CD4-positive, alpha-beta T cell (primary cell): ENCODE measurements around the gene FGD5. TPM values are rescaled to one million over a fixed set of nuclear protein-coding genes. Genes with fewer than 3 reads are reported as not detected.

ENCODE experiments used
- ATAC-seq: fragments of 200-7000 bp; cut with Tn5 transposase; one replicate; pipeline ENCODE4 v1.10.0; 2022; ENCODE audit warnings: mild to moderate bottlenecking; ENCODE audit not compliant: poor library complexity
- CTCF ChIA-PET: fragments of 350-600 bp; sonication (Branson Sonifier 250); formaldehyde crosslinking; loops from one replicate; lab custom pipeline; 2021; ENCODE audit warnings: antibody characterized with exemption, inconsistent platforms; lab: Charles Lee
- POLR2A ChIA-PET: fragments of 350-600 bp; sonication (Branson Sonifier 250); formaldehyde crosslinking; loops from one replicate; lab custom pipeline; 2021; ENCODE audit warnings: antibody characterized with exemption, inconsistent platforms; lab: Charles Lee
- DNase-seq, 14 experiments: peaks; one replicate each; pipeline ENCODE4 v3.0.0-alpha.2; 2013 to 2020; ENCODE audit warnings: mixed read lengths in 2 of 14
- H3K27ac ChIP-seq, 2 donors: one replicate each; pipeline versions ENCODE4 v1.5.1 to v1.7.0; 2013; ENCODE audit warnings: low read length in 2 of 2, low read depth in 1 of 2, mild to moderate bottlenecking in 1 of 2
- H3K27me3 ChIP-seq, 2 experiments: 1 replicate in 1 of 2; 2 replicates in 1 of 2; pipeline versions ENCODE4 v1.6.1 to v1.7.0; 2013; ENCODE audit warnings: low read length in 2 of 2, control low read depth in 1 of 2, mild to moderate bottlenecking in 1 of 2, moderate library complexity in 1 of 2; ENCODE audit not compliant: insufficient read depth in 2 of 2, control insufficient read depth in 1 of 2
- H3K36me3 ChIP-seq: one replicate; pipeline ENCODE4 v1.6.1; 2013; ENCODE audit warnings: low read length, control low read depth; ENCODE audit not compliant: insufficient read depth
- H3K4me1 ChIP-seq: one replicate; pipeline ENCODE4 v1.6.1; 2013; ENCODE audit warnings: low read length, control low read depth; ENCODE audit not compliant: insufficient read depth
- H3K4me3 ChIP-seq: one replicate; pipeline ENCODE4 v1.5.1; 2013; ENCODE audit warnings: mild to moderate bottlenecking, low read length, moderate library complexity
- H3K9me3 ChIP-seq, 2 experiments: 1 replicate in 1 of 2; 2 replicates in 1 of 2; pipeline versions ENCODE4 v1.6.1 to v1.7.0; 2013; ENCODE audit warnings: low read length in 2 of 2, mild to moderate bottlenecking in 2 of 2, control low read depth in 1 of 2, moderate library complexity in 1 of 2; ENCODE audit not compliant: control insufficient read depth in 1 of 2, insufficient read depth in 1 of 2
- H3K27ac Mint-ChIP-seq: one replicate; pipeline ENCODE4 v1.8.0; 2020; ENCODE audit warnings: mixed read lengths
- H3K27me3 Mint-ChIP-seq: one replicate; pipeline ENCODE4 v1.8.0; 2021; ENCODE audit warnings: mixed read lengths
- H3K36me3 Mint-ChIP-seq: one replicate; pipeline ENCODE4 v1.8.0; 2021; ENCODE audit warnings: low read depth, mixed read lengths
- H3K4me1 Mint-ChIP-seq: one replicate; pipeline ENCODE4 v1.8.0; 2021; ENCODE audit warnings: low read depth, mixed read lengths
- H3K4me3 Mint-ChIP-seq: one replicate; pipeline ENCODE4 v1.8.0; 2020; ENCODE audit warnings: mild to moderate bottlenecking, mixed read lengths
- H3K9me3 Mint-ChIP-seq: one replicate; pipeline ENCODE4 v1.8.0; 2020; ENCODE audit warnings: mixed read lengths
- CTCF ChIP-seq: fragments of 200-600 bp; IDR thresholded peaks from one replicate; pipeline ENCODE4 v1.8.0; 2022; ENCODE audit warnings: antibody characterized with exemption, mild to moderate bottlenecking
- intact Hi-C, 2 experiments: fragments of 100-400 bp; cut with DNase I in 1 of 2; cut with micrococcal nuclease in 1 of 2; formaldehyde crosslinking; loops; one replicate each; pipeline versions ENCODE4 v1.15.1 to v1.9.0; 2023 to 2025; cut with DNase I, micrococcal nuclease
- total RNA-seq, 174 experiments: library from RNA in 2 of 174; stranded (reverse) in 2 of 174; gene quantifications; one replicate each; pipeline ENCODE4 v1.2.3 and lab custom pipeline; 2021 to 2026

FGD5 gene
- total RNA-seq, 2 experiments from 2014 or later: not detected

GRCh38 chr3:14788644-14789043 lies 30.1 kb upstream of the FGD5 start:
- intact Hi-C loops: no loop called here
- no peak for ATAC-seq
- no peaks in the 10 kb centered on the region for H3K36me3 Mint-ChIP-seq
- H3K27me3 Mint-ChIP-seq: peaks cover 37% of the 10 kb centered on the region
- CTCF ChIA-PET: interaction anchor here (1.1 kb wide), 1 partner anchor 9 kb away, joined by 3 read pairs; no protein-coding TSS in a partner anchor
- no peak for DNase-seq
- Histone ChIP-seq H3K4me3 (no peak overlapping the region), H3K27ac (no peak overlapping the region), H3K4me1 (peaks cover 3% of the 10 kb centered on the region), H3K27me3 (peaks cover 0 to 3% of the 10 kb centered on the region in 2 experiments), H3K36me3 (no peaks in the 10 kb centered on the region), H3K9me3 (no peaks in the 10 kb centered on the region)
- TF ChIP-seq CTCF: no peak
- POLR2A ChIA-PET: no interaction called here
- H3K27ac Mint-ChIP-seq: no peak overlapping the region
- no peaks in the 10 kb centered on the region for H3K9me3 Mint-ChIP-seq
- H3K4me3 Mint-ChIP-seq: no peak overlapping the region
- no peaks in the 10 kb centered on the region for H3K4me1 Mint-ChIP-seq

GRCh38 chr3:14789221-14789620 lies 29.5 kb upstream of the FGD5 start:
- DNase-seq: no peak
- Histone ChIP-seq H3K4me1 (peaks cover 3% of the 10 kb centered on the region), H3K27ac (no peak overlapping the region), H3K27me3 (peaks cover 0 to 3% of the 10 kb centered on the region in 2 experiments), H3K36me3 (no peaks in the 10 kb centered on the region), H3K9me3 (no peaks in the 10 kb centered on the region), H3K4me3 (no peak overlapping the region)
- Mint-ChIP-seq H3K9me3 (no peaks in the 10 kb centered on the region), H3K36me3 (no peaks in the 10 kb centered on the region), H3K4me3 (no peak overlapping the region), H3K4me1 (no peaks in the 10 kb centered on the region), H3K27ac (no peak overlapping the region), H3K27me3 (peaks cover 37% of the 10 kb centered on the region)
- ChIA-PET CTCF (interaction anchor here (1.1 kb wide), 1 partner anchor 10 kb away, joined by 3 read pairs; no protein-coding TSS in a partner anchor), POLR2A (no interaction called here)
- no peak for TF ChIP-seq CTCF
- intact Hi-C loops: no loop called here
- no peak for ATAC-seq

- intact Hi-C loops: no loop called here
- Mint-ChIP-seq H3K27ac (no peak overlapping the region), H3K4me3 (no peak overlapping the region), H3K27me3 (peaks cover 37% of the 10 kb centered on the region), H3K4me1 (no peaks in the 10 kb centered on the region), H3K9me3 (no peaks in the 10 kb centered on the region), H3K36me3 (no peaks in the 10 kb centered on the region)
- TF ChIP-seq CTCF: no peak
- no peaks in the 10 kb centered on the region for H3K9me3 ChIP-seq
- H3K4me1 ChIP-seq: peaks cover 3% of the 10 kb centered on the region
- no peak overlapping the region for H3K27ac ChIP-seq
- DNase-seq (no peak), ATAC-seq (no peak)
- ChIA-PET POLR2A (no interaction called here), CTCF (interaction anchor here (1.1 kb wide), 1 partner anchor 10 kb away, joined by 3 read pairs; no protein-coding TSS in a partner anchor)
- no peaks in the 10 kb centered on the region for H3K36me3 ChIP-seq
- no peak overlapping the region for H3K4me3 ChIP-seq
- H3K27me3 ChIP-seq: peaks cover 0 to 3% of the 10 kb centered on the region in 2 experiments
Observed at GRCh38 chr3:14789640-14790285, 29.0 kb upstream of the FGD5 start.
